ENCODE results near the gene KRT16. TPM values are rescaled to one million over a fixed set of nuclear protein-coding genes. Genes with fewer than 3 reads are reported as not detected.

Gene KRT16
- total and polyA plus RNA-seq, 2 of the 8 experiments (the other 6 are each of a cell fraction or from before 2014, with no cell fraction given) = not detected

DNA sequence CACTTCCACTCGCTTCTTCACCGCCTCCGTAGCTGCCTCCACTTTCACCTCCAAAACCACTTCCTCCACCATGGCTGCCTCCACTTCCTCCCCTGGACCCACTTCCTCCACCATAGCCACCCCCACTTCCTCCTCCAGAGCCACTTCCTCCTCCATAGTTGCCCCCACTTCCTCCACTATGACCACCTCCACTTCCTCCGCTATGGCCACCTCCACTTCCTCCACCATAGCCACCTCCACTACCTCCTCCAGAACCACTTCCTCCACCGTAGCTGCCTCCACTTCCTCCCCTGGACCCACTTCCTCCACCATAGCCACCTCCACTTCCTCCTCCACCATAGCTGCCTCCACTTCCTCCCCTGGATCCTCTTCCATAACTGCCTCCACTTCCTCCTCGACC is 45.2 kb downstream of the KRT16 start:
- Histone ChIP-seq H2BK12ac (ENCODE audit: low read depth, low read length) (no peak overlapping the region), H3K9ac (replicated peaks in 1 of 4; ENCODE audit: extremely low read depth in 1 of 4, low read depth in 3 of 4, low read length in 3 of 4) (no peak overlapping the region), H4K5ac (ENCODE audit: insufficient read length, low read depth, low read length) (no peak overlapping the region), H3K27me3 (replicated peaks in 1 of 4; ENCODE audit: control insufficient read depth in 3 of 4, extremely low read depth in 1 of 4, insufficient read depth in 3 of 4, low read length in 3 of 4) (no peaks in the 10 kb centered on the region), H2BK120ac (replicated peaks; ENCODE audit: low read depth, low read length) (no peak overlapping the region), H3K14ac (ENCODE audit: insufficient read length) (no peak overlapping the region), H3K27ac (ENCODE audit: low read depth, low read length) (no peak overlapping the region), H2AK5ac (ENCODE audit: low read depth, low read length) (no peak overlapping the region; the same call in 1 of the 2 replicates), H3K4me2 (ENCODE audit: insufficient read depth in 1 of 2, low read depth in 2 of 2, low read length in 2 of 2) (no peak overlapping the region), H2BK20ac (ENCODE audit: low read length) (no peak overlapping the region), H3K36me3 (ENCODE audit: control insufficient read depth in 2 of 4, insufficient read depth in 4 of 4, low read length in 3 of 4) (no peaks in the 10 kb centered on the region), H2AFZ (ENCODE audit: low read length) (no peak overlapping the region), H2BK15ac (ENCODE audit: low read length) (0 out of 2 replicates have a peak overlapping the region, but pooled peaks have one; percentile 92), H3K56ac (replicated peaks; ENCODE audit: insufficient read length, low read depth, low read length) (no peak overlapping the region), H3K18ac (ENCODE audit: extremely low read depth, low read length) (no peak overlapping the region), H4K8ac (ENCODE audit: extremely low read depth, insufficient read depth, low read length) (no peak overlapping the region), H3K79me2 (ENCODE audit: control insufficient read depth in 1 of 2, insufficient read depth in 2 of 2, low read length in 2 of 2) (no peaks in the 10 kb centered on the region), H3K79me1 (ENCODE audit: low read depth, low read length) (no peaks in the 10 kb centered on the region), H3K4ac (replicated peaks; ENCODE audit: insufficient read length, low read depth, low read length) (no peak overlapping the region), H4K20me1 (replicated peaks in 1 of 2; ENCODE audit: control insufficient read depth in 1 of 2, insufficient read depth in 2 of 2, low read length in 2 of 2) (no peaks in the 10 kb centered on the region), H2BK5ac (ENCODE audit: low read depth, low read length) (no peak overlapping the region), H3K4me1 (replicated peaks in 1 of 4; ENCODE audit: control insufficient read depth in 3 of 4, insufficient read depth in 4 of 4, low read length in 3 of 4) (no peaks in the 10 kb centered on the region), H3K4me3 (ENCODE audit: extremely low read depth in 1 of 4, insufficient read depth in 2 of 4, low read depth in 3 of 4, low read length in 4 of 4) (no peak overlapping the region), H4K91ac (replicated peaks; ENCODE audit: insufficient read length, low read length) (no peak overlapping the region), H3K9me3 (ENCODE audit: insufficient read depth in 2 of 2, low read depth in 1 of 2, low read length in 1 of 2) (no peaks in the 10 kb centered on the region), H3K23ac (ENCODE audit: insufficient read length) (no peak overlapping the region), H3K23me2 (ENCODE audit: low read depth, low read length) (peaks cover 3% of the 10 kb centered on the region; the same call in 1 of the 2 replicates)
- ChIA-PET CTCF (ENCODE audit: partially characterized antibody) (interaction anchor here (0.8 to 12.7 kb wide), 9 partner anchors 10 to 658 kb away, joined by 3 to 129 read pairs (median 6); no protein-coding TSS in a partner anchor), POLR2A (ENCODE audit: partially characterized antibody) (no interaction called here)
- 92% methylated on average over 6 of the region's 6 CpGs; no CpG with 5 or more reads in 1 of the 2 experiments for WGBS, 2 experiments (ENCODE audit: extremely low coverage in 1 of 2, insufficient coverage in 1 of 2, insufficient read length in 1 of 2, insufficient replicate concordance in 2 of 2, low coverage in 1 of 2, low lambda C conversion rate in 2 of 2, missing lambda C conversion rate in 1 of 2)
- TF ChIP-seq TAF7 (optimal IDR thresholded peaks at IDR 0.05; ENCODE audit: borderline replicate concordance, low read depth, low read length) (no peak), RNF2 (IDR thresholded peaks at IDR 0.05; ENCODE audit: borderline replicate concordance, low read depth, low read length, missing control alignments, poor library complexity, severe bottlenecking) (no peak), POLR2AphosphoS5 (IDR thresholded peaks at IDR 0.05; ENCODE audit: low read depth, low read length) (no peak), JUN (IDR thresholded peaks at IDR 0.05; ENCODE audit: low read depth, low read length) (no peak), TAF1 (IDR thresholded peaks at IDR 0.05; ENCODE audit: low read depth, low read length) (no peak), EGR1 (IDR thresholded peaks at IDR 0.05; ENCODE audit: borderline replicate concordance, low read depth, low read length) (no peak), YY1 (IDR thresholded peaks at IDR 0.05; ENCODE audit: low read depth, low read length) (no peak), BACH1 (IDR thresholded peaks at IDR 0.05; ENCODE audit: low read length) (no peak), ZNF274 (IDR thresholded peaks at IDR 0.05; ENCODE audit: borderline replicate concordance, extremely low read depth, low read length) (no peak), KDM4A (IDR thresholded peaks at IDR 0.05; ENCODE audit: low read depth, low read length, severe bottlenecking) (no peak), MAFK (IDR thresholded peaks at IDR 0.05; ENCODE audit: low read depth, low read length) (no peak), POU5F1 (IDR thresholded peaks at IDR 0.05; ENCODE audit: low read depth, low read length) (no peak)
- TF ChIP-seq, protein P1, sequence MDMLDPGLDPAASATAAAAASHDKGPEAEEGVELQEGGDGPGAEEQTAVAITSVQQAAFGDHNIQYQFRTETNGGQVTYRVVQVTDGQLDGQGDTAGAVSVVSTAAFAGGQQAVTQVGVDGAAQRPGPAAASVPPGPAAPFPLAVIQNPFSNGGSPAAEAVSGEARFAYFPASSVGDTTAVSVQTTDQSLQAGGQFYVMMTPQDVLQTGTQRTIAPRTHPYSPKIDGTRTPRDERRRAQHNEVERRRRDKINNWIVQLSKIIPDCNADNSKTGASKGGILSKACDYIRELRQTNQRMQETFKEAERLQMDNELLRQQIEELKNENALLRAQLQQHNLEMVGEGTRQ (IDR thresholded peaks at IDR 0.05; ENCODE audit: low read length) = no peak
- FAIRE-seq (no peak), DNase-seq (ENCODE audit: low read depth in 1 of 2, low spot score in 2 of 2) (no peak)

All from H1 (cell line).